ENCODE results near the gene CCS.

The CCS gene

DNA sequence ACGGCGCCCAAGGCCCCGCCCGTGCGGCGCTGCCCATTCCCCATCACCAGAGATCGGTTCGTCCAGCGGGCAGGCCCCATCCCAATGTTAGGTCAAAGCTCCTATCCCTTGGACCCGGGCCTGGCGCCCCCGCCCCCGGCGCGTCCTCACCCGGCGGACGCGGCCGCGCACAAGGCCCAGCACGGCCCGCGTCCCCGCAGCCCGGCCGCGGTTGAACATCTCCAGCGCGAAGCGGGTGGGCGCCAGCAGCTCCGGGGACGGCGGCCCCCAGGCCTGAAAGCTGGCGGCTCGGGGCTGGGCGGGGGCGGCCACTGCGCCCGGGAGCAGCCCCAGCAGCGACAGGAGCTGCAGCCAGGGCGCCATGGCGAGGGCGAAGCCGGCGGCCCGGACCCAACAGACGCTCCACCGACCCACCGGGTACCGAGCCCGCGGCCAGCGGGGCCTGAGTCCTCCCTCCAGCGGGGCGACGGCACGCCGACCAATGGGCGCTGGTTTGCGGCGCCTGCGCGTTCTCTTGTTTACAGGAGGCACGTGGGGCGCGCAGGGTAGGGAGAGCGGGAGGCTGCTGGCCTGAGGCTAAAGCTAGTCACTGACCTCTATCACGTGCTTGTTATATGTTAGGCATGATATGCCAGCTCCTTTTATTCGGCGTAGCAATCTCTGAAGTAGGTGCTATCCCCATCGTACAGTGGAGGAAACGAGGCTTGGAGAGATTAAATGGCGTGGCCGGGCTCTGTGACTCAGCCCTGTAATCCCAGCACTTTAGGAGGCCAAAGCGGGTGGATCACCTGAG lies 24.7 kb upstream of the CCS start, which contains the start of gene CTSF:
Gene CTSF, minus strand, starts transcription at position 483 of the 793 bp plus-strand sequence. Its CDS starts 120 bp downstream, at position 363.
- DNase-seq (ENCODE audit: low read depth), result peak; percentile 55
- H3K4me3 ChIP-seq (ENCODE audit: low read depth, low read length), result no peak within 1 kb of the TSS; the same call in 1 of the 2 replicates
- TF ChIP-seq, protein P1, sequence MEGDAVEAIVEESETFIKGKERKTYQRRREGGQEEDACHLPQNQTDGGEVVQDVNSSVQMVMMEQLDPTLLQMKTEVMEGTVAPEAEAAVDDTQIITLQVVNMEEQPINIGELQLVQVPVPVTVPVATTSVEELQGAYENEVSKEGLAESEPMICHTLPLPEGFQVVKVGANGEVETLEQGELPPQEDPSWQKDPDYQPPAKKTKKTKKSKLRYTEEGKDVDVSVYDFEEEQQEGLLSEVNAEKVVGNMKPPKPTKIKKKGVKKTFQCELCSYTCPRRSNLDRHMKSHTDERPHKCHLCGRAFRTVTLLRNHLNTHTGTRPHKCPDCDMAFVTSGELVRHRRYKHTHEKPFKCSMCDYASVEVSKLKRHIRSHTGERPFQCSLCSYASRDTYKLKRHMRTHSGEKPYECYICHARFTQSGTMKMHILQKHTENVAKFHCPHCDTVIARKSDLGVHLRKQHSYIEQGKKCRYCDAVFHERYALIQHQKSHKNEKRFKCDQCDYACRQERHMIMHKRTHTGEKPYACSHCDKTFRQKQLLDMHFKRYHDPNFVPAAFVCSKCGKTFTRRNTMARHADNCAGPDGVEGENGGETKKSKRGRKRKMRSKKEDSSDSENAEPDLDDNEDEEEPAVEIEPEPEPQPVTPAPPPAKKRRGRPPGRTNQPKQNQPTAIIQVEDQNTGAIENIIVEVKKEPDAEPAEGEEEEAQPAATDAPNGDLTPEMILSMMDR (IDR thresholded peaks at IDR 0.05; ENCODE audit: insufficient read depth, low read depth, low read length, missing control alignments), result no peak

DNA sequence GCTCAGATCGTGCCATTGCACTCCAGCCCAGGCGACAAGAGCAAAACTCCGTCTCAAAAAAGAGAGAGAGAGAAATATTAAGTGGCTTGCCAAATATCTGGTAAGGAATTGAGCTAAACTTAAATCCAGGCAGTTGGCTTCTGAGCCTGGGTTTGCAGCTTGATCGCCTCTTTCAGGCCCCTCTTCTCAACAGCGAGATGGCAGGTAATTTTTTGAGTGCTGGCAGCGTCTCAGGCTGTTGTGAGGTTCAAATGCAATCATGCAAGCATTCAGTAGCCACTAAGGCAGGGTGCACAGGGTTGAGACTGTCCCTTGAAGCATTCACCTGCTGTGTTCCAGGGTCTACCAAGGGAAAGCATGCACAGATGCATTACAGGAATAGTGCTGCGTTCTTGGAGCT lies 23.9 kb upstream of the CCS start:
- TF ChIP-seq, protein P1 (IDR thresholded peaks at IDR 0.05; ENCODE audit: insufficient read depth, low read depth, low read length, missing control alignments), result no peak
- H3K4me3 ChIP-seq (ENCODE audit: low read depth, low read length), result no peak overlapping the region
- no peak for DNase-seq (ENCODE audit: low read depth)

DNA sequence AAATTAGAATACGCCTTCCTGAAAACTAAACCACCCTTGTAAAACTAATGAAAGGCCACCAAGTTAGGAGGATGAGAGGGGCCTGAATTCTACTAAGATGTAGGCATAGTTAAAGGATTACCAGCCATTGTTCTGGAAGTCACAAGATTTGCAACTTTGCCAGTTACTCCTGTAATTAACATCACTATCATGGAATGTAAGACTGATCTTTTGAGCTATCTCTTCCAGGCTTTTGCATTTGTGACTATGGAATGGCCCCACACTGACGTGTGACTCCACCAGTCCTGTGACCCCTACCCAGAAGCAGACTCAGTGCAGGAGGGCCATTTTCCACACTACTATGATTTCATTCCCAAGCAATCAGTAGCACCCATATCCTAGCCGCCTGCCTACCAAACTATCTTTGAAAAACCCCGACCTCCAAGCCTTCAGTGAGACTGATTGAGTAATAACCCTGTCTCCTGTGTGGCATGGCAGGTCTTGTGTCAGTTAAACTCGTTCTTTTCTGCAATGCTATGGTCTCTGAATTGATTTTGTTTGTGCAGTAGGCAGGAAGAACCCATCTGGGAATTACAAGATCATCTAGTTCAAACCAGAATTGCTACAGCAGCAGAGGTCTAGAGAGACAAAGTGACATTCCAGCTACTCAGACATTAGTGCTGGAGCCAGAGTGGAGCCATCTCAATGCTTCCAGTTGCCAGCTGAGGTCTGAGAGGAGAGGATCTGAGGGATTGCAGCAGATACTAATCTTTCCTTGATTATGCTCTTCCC lies 22.7 kb upstream of the CCS start:
- no peak overlapping the region for H3K4me3 ChIP-seq (ENCODE audit: low read depth, low read length)
- TF ChIP-seq, protein P1 (IDR thresholded peaks at IDR 0.05; ENCODE audit: insufficient read depth, low read depth, low read length, missing control alignments), result no peak
- no peak for DNase-seq (ENCODE audit: low read depth)

DNA sequence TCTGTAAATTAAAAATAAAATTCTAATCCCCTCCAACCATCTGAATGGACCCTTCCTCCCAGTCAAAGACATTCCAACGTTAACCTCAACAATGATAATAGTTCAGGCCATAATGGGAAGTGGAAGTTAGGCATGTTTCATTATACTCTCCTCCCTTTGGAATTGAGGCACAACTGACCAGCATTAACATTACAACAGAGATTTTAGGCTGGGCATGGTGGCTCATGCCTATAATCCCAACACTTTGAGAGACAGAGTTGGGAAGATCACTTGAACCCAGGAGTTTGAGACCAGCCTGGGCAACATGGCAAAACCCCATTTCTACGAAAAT lies 22.2 kb upstream of the CCS start:
- DNase-seq (ENCODE audit: low read depth), result no peak
- H3K4me3 ChIP-seq (ENCODE audit: low read depth, low read length), result no peak overlapping the region
- TF ChIP-seq, protein P1 (IDR thresholded peaks at IDR 0.05; ENCODE audit: insufficient read depth, low read depth, low read length, missing control alignments), result no peak

DNA sequence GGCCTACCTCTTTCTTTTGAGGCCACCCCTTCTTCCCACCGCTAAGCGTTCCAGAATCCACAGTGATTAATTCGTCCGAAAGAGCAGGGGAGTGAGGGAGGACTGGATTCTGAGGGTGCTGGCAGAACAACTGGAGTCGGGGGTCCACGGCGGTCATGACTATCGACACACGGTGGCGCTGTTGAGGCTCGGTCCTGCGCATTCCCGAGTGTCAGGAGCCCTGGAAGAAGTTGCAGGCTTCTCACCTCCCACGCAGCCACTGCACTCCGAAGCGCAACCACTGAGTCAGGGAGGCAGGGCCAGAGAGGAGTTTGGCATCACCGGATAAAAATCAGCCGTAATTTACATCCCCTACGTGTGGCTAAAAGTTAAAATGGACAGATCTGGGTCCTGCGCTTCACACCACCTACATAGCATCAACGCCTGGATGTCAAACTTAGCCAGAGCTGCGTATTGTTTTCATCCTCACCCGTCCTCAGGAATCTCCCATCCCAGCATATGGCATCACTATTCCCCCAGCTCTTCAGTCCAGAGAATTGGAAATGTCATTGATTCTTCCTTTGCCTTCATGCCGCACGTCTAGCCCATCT lies 13.9 kb upstream of the CCS start:
- DNase-seq (ENCODE audit: low read depth), result peak; percentile 65
- TF ChIP-seq, protein P1 (IDR thresholded peaks at IDR 0.05; ENCODE audit: insufficient read depth, low read depth, low read length, missing control alignments), result peak; percentile 79

DNA sequence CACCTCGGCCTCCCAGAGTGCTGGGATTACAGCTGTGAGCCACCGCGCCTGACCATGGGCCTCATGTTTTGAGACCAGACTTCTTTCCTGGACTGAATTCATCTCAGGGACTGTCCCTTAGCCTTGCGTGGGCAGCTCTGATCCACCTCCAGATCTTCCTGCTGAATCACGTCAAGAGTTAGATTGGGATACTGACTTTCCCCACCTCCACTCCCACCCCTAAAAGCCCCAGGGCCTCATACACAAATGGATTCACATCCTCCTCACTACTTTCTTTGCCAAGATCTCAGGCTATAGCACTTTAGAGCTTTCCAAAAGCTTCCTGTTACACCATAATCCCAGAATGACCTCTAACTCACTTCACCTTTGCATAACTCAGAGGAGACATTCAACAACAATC lies 12.2 kb upstream of the CCS start:
- TF ChIP-seq, protein P1 (IDR thresholded peaks at IDR 0.05; ENCODE audit: insufficient read depth, low read depth, low read length, missing control alignments), result no peak
- no peak overlapping the region for H3K4me3 ChIP-seq (ENCODE audit: low read depth, low read length)
- no peak for DNase-seq (ENCODE audit: low read depth)

More for the DNA sequence above, 13.9 kb upstream of the CCS start:
- no peak overlapping the region for H3K4me3 ChIP-seq (ENCODE audit: low read depth, low read length)

All from GM12865 (cell line).